IMR-90 (cell line): ENCODE results near the gene RASSF7. TPM values are rescaled to one million over a fixed set of nuclear protein-coding genes. Genes with fewer than 3 reads are reported as not detected.
A peak's percentile ranks its signal among the peaks of the same experiment; 100 is the strongest.

Experiments
- ATAC-seq: fragments of 200-7000 bp; cut with Tn5 transposase; 2 replicates; pipeline ENCODE4 v1.9.1; 2020; ENCODE audit warnings: low read depth, mild to moderate bottlenecking, moderate library complexity
- BruUV-seq: library from RNA; stranded (reverse); fragments of 400-500 nt; replicated peaks from 2 replicates; lab custom pipeline; 2021; lab: Mats Ljungman, UMichigan
- CTCF ChIA-PET: fragments of 300-600 bp; formaldehyde crosslinking; extraction: SDS; loops from one replicate; lab custom pipeline; 2021; ENCODE audit warnings: antibody characterized with exemption; lab: Yijun Ruan, JAX
- POLR2A ChIA-PET: fragments of 300-600 bp; sonication (Branson Sonifier 250); formaldehyde crosslinking; loops from one replicate; lab custom pipeline; 2022; ENCODE audit warnings: antibody characterized with exemption; ENCODE audit not compliant: unreplicated experiment; lab: Charles Lee
- DNase-seq: peaks from one replicate; pipeline ENCODE4 v3.0.0; 2013
- H2AFZ ChIP-seq: replicated peaks from 2 replicates; pipeline ENCODE3; 2013; ENCODE audit warnings: low read length, mild to moderate bottlenecking; ENCODE audit not compliant: poor library complexity
- H2AK5ac ChIP-seq: 2 replicates; pipeline ENCODE4 v1.6.1; 2013; ENCODE audit warnings: low read depth, low read length, inconsistent platforms
- H2AK9ac ChIP-seq: replicated peaks from 2 replicates; pipeline ENCODE3; 2013; ENCODE audit warnings: mild to moderate bottlenecking, low read depth, low read length, moderate library complexity; ENCODE audit not compliant: poor library complexity
- H2BK120ac ChIP-seq: 2 replicates; pipeline ENCODE4 v1.6.1; 2013; ENCODE audit warnings: low read depth, low read length, inconsistent platforms
- H2BK15ac ChIP-seq: 3 replicates; pipeline ENCODE4 v1.6.1; 2013; ENCODE audit warnings: low read depth, low read length, inconsistent platforms
- H2BK20ac ChIP-seq: 2 replicates; pipeline ENCODE4 v1.6.1; 2013; ENCODE audit warnings: low read depth, mild to moderate bottlenecking, inconsistent platforms, low read length, moderate library complexity
- H2BK5ac ChIP-seq: 2 replicates; pipeline ENCODE4 v1.6.1; 2013; ENCODE audit warnings: mild to moderate bottlenecking, low read depth, low read length, inconsistent platforms; ENCODE audit not compliant: poor library complexity, severe bottlenecking
- H3K14ac ChIP-seq: replicated peaks from 2 replicates; pipeline ENCODE4 v1.6.1; 2013; ENCODE audit warnings: low read depth, low read length, inconsistent platforms
- H3K18ac ChIP-seq: 2 replicates; pipeline ENCODE4 v1.6.1; 2013; ENCODE audit warnings: low read depth, low read length, control low read depth
- H3K23ac ChIP-seq: 2 replicates; pipeline ENCODE4 v1.6.1; 2013; ENCODE audit warnings: low read depth, low read length, inconsistent platforms
- H3K27ac ChIP-seq: 2 replicates; pipeline ENCODE4 v1.5.1; 2013; ENCODE audit warnings: mild to moderate bottlenecking, control low read depth, low read length; ENCODE audit not compliant: insufficient read depth
- H3K27me3 ChIP-seq: 2 replicates; pipeline ENCODE4 v1.6.1; 2013; ENCODE audit warnings: low read length; ENCODE audit not compliant: control insufficient read depth, insufficient read depth
- H3K36me3 ChIP-seq: 2 replicates; pipeline ENCODE4 v1.6.1; 2013; ENCODE audit warnings: low read length, mixed read lengths; ENCODE audit not compliant: control insufficient read depth, insufficient read depth
- H3K4ac ChIP-seq: 2 replicates; pipeline ENCODE4 v1.6.1; 2013; ENCODE audit warnings: low read depth, low read length, inconsistent platforms
- H3K4me1 ChIP-seq: 2 replicates; pipeline ENCODE4 v1.6.1; 2013; ENCODE audit warnings: low read length, mixed read lengths; ENCODE audit not compliant: control insufficient read depth, insufficient read depth
- H3K4me2 ChIP-seq: 2 replicates; pipeline ENCODE4 v1.6.1; 2013; ENCODE audit warnings: low read depth, mild to moderate bottlenecking, control low read depth, low read length, moderate library complexity
- H3K4me3 ChIP-seq: 2 replicates; pipeline ENCODE4 v1.5.1; 2013; ENCODE audit warnings: low read depth, mild to moderate bottlenecking, control low read depth, low read length, moderate library complexity; ENCODE audit not compliant: insufficient read depth
- H3K56ac ChIP-seq: 2 replicates; pipeline ENCODE4 v1.6.1; 2013; ENCODE audit warnings: low read length, inconsistent platforms; ENCODE audit not compliant: insufficient read depth; ENCODE audit errors: extremely low read depth
- H3K79me1 ChIP-seq, 2 experiments: 2 replicates each; pipeline ENCODE4 v1.6.1; 2013; ENCODE audit warnings: low read length in 2 of 2, inconsistent platforms in 1 of 2, low read depth in 1 of 2
- H3K9ac ChIP-seq: 2 replicates; pipeline ENCODE4 v1.6.1; 2013; ENCODE audit warnings: low read depth, low read length, control low read depth
- H3K9me1 ChIP-seq: 2 replicates; pipeline ENCODE4 v1.6.1; 2013; ENCODE audit warnings: low read length, inconsistent platforms; ENCODE audit not compliant: insufficient read depth
- H3K9me3 ChIP-seq: 2 replicates; pipeline ENCODE4 v1.6.1; 2013; ENCODE audit warnings: low read length; ENCODE audit not compliant: control insufficient read depth, insufficient read depth
- H4K20me1 ChIP-seq: 2 replicates; pipeline ENCODE4 v1.6.1; 2013; ENCODE audit warnings: low read length, inconsistent platforms; ENCODE audit not compliant: insufficient read depth
- H4K5ac ChIP-seq: 2 replicates; pipeline ENCODE4 v1.6.1; 2013; ENCODE audit warnings: mild to moderate bottlenecking, low read depth, low read length, control low read depth
- H4K8ac ChIP-seq, 2 experiments: 2 replicates each; pipeline ENCODE4 v1.6.1; 2013; ENCODE audit warnings: low read depth in 2 of 2, low read length in 2 of 2, control low read depth in 1 of 2, inconsistent platforms in 1 of 2
- H4K91ac ChIP-seq: 2 replicates; pipeline ENCODE4 v1.6.1; 2013; ENCODE audit warnings: low read depth, low read length, inconsistent platforms; ENCODE audit not compliant: insufficient read depth
- BHLHE40 ChIP-seq: fragments of 150-350 bp; IDR thresholded peaks from 2 replicates; pipeline ENCODE4 v1.6.1; 2016; ENCODE audit warnings: mild to moderate bottlenecking, low read depth, low read length
- CEBPB ChIP-seq: IDR thresholded peaks from 2 replicates; pipeline ENCODE4 v1.6.1; 2012; ENCODE audit warnings: low read depth, low read length, improper control_type of control experiment
- CHD1 ChIP-seq: IDR thresholded peaks from 2 replicates; pipeline ENCODE4 v1.6.1; 2012; ENCODE audit warnings: low read depth, low read length, improper control_type of control experiment
- CTCF ChIP-seq: conservative IDR thresholded peaks from 2 replicates; pipeline ENCODE4 v1.5.1; 2012; ENCODE audit warnings: mild to moderate bottlenecking, low read depth, low read length, improper control_type of control experiment
- FOS ChIP-seq: fragments of 150-350 bp; IDR thresholded peaks from 2 replicates; pipeline ENCODE4 v1.6.1; 2016; ENCODE audit warnings: low read depth, low read length
- MAFK ChIP-seq: IDR thresholded peaks from 2 replicates; pipeline ENCODE4 v1.6.1; 2012; ENCODE audit warnings: low read depth, low read length, improper control_type of control experiment
- MAZ ChIP-seq: IDR thresholded peaks from 2 replicates; pipeline ENCODE4 v1.6.1; 2012; ENCODE audit warnings: low read depth, mild to moderate bottlenecking, low read length, improper control_type of control experiment, moderate library complexity, borderline replicate concordance
- NFE2L2 ChIP-seq: fragments of 150-350 bp; IDR thresholded peaks from 2 replicates; pipeline ENCODE4 v1.6.1; 2016; ENCODE audit warnings: low read depth, mild to moderate bottlenecking, low read length
- POLR2A ChIP-seq: IDR thresholded peaks from 2 replicates; pipeline ENCODE4 v1.6.1; 2012; ENCODE audit warnings: mild to moderate bottlenecking, low read depth, low read length
- RAD21 ChIP-seq: IDR thresholded peaks from 2 replicates; pipeline ENCODE4 v1.6.1; 2012; ENCODE audit warnings: low read length, improper control_type of control experiment
- RCOR1 ChIP-seq: IDR thresholded peaks from 2 replicates; pipeline ENCODE4 v1.6.1; 2012; ENCODE audit warnings: mild to moderate bottlenecking, low read length, improper control_type of control experiment; ENCODE audit not compliant: insufficient replicate concordance
- RFX5 ChIP-seq: IDR thresholded peaks from 2 replicates; pipeline ENCODE4 v1.8.0; 2012; ENCODE audit warnings: low read depth, mild to moderate bottlenecking, low read length, moderate library complexity
- SMC3 ChIP-seq: fragments of 150-350 bp; IDR thresholded peaks from 2 replicates; pipeline ENCODE4 v1.6.1; 2016; ENCODE audit warnings: low read depth, mild to moderate bottlenecking, antibody characterized with exemption, low read length, moderate library complexity
- WGBS, 2 experiments: methylation state at CpG; one replicate each; pipeline versions ENCODE4 v1.1.5 to v1.1.7; 2013; ENCODE audit warnings: missing lambda C conversion rate in 2 of 2; ENCODE audit not compliant: insufficient read length in 1 of 2; ENCODE audit errors: extremely low coverage in 2 of 2; 5-methylcytosine and 5-hydroxymethylcytosine counted together
- dilution Hi-C: fragments of 300-500 bp; cut with HindIII; formaldehyde crosslinking; loops from one replicate; pipeline ENCODE4 v1.14.3; 2018; ENCODE audit warnings: low sequenced_read_pairs; ENCODE audit not compliant: unreplicated experiment
- in situ Hi-C: fragments of 300-500 bp; cut with MboI; formaldehyde crosslinking; loops from 3 replicates; pipeline ENCODE4 v1.14.3; 2019; ENCODE audit warnings: low sequenced_read_pairs, inconsistent platforms, mixed read lengths
- intact Hi-C: fragments of 100-400 bp; cut with micrococcal nuclease; formaldehyde crosslinking; loops from 2 replicates; pipeline ENCODE4 v1.10.0; 2022
- polyA plus RNA-seq, 3 experiments: library from polyadenylated mRNA; depleted of rRNA; stranded (reverse); fragments of >200 nt; gene quantifications; 2 replicates each; pipeline ENCODE4 v1.2.3, GENCODE V29; 2012; ENCODE audit warnings: low replicate concordance in 1 of 3
- total RNA-seq: library from RNA; depleted of rRNA; stranded (reverse); fragments of >200 nt; gene quantifications from 2 replicates; pipeline ENCODE4 v1.2.3, GENCODE V29; 2012
- TF ChIP-seq, protein P1 (sequence below): fragments of 150-350 bp; IDR thresholded peaks from 2 replicates; pipeline ENCODE4 v1.6.1; 2016; ENCODE audit warnings: low read depth, mild to moderate bottlenecking, low read length, moderate library complexity, borderline replicate concordance
- TF ChIP-seq, protein P2 (sequence below): fragments of 150-350 bp; IDR thresholded peaks from 2 replicates; pipeline ENCODE4 v1.6.1; 2017; ENCODE audit warnings: mild to moderate bottlenecking, antibody characterized with exemption, low read length, low read depth

RASSF7 gene
- total and polyA plus RNA-seq, 2 of the 4 experiments (the other 2 are of a cell fraction): 6.8 to 18.5 TPM

GRCh38 chr11:569158-569885, 8.6 kb downstream of the RASSF7 start:
- peaks cover 23% of the 10 kb centered on the region for H4K20me1 ChIP-seq
- peak overlapping the region; percentile 63; the same call in 1 of the 2 replicates for H3K18ac ChIP-seq
- H3K9me1 ChIP-seq: no peaks in the 10 kb centered on the region
- ChIA-PET POLR2A (no interaction called here), CTCF (no interaction called here)
- intact Hi-C loops: no loop called here
- dilution Hi-C loops: no loop called here
- peak overlapping the region; percentile 93 for H3K9ac ChIP-seq
- H2BK20ac ChIP-seq: no peak overlapping the region
- no peaks in the 10 kb centered on the region; the same call in 1 of the 2 replicates for H3K27me3 ChIP-seq
- BruUV-seq: no TSS peak
- peak overlapping the region; percentile 41; the same call in 1 of the 2 replicates for H3K56ac ChIP-seq
- H3K23ac ChIP-seq: peak overlapping the region; percentile 58; the same call in 1 of the 2 replicates
- peaks cover 14% of the 10 kb centered on the region for H3K36me3 ChIP-seq
- no peak for DNase-seq
- H2AK5ac ChIP-seq: peak overlapping the region; percentile 80
- peak overlapping the region; percentile 47 for H3K4me3 ChIP-seq
- peak overlapping the region; percentile 88 to 99 for H4K8ac ChIP-seq
- in situ Hi-C loops: no loop called here
- peak overlapping the region; percentile 26; the same call in 2 of the 3 replicates for H2BK15ac ChIP-seq
- no peak for ATAC-seq
- peak overlapping the region; percentile 96 for H2BK5ac ChIP-seq
- H3K79me1 ChIP-seq: peaks cover 21 to 34% of the 10 kb centered on the region in 2 experiments; a peak in 3 of 4 replicates
- H3K4ac ChIP-seq: peak overlapping the region; percentile 96
- H4K5ac ChIP-seq: peak overlapping the region; percentile 94
- WGBS, 2 experiments: 27% methylated on average over 19 of the region's 36 CpGs; no CpG with 5 or more reads in 1 of the 2 experiments
- H2AFZ ChIP-seq: peak overlapping the region; percentile 93
- peaks cover 17% of the 10 kb centered on the region for H3K4me1 ChIP-seq
- H3K9me3 ChIP-seq: no peaks in the 10 kb centered on the region
- H3K4me2 ChIP-seq: peak overlapping the region; percentile 89
- peak overlapping the region; percentile 16; the same call in 1 of the 2 replicates for H2BK120ac ChIP-seq
- peak overlapping the region; percentile 83; the same call in 1 of the 2 replicates for H4K91ac ChIP-seq
- H3K27ac ChIP-seq: peak overlapping the region; percentile 53
- peak overlapping the region; percentile 100 for H2AK9ac ChIP-seq
- peak overlapping the region; percentile 98 for H3K14ac ChIP-seq
- TF ChIP-seq, protein P1, sequence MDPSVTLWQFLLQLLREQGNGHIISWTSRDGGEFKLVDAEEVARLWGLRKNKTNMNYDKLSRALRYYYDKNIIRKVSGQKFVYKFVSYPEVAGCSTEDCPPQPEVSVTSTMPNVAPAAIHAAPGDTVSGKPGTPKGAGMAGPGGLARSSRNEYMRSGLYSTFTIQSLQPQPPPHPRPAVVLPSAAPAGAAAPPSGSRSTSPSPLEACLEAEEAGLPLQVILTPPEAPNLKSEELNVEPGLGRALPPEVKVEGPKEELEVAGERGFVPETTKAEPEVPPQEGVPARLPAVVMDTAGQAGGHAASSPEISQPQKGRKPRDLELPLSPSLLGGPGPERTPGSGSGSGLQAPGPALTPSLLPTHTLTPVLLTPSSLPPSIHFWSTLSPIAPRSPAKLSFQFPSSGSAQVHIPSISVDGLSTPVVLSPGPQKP: no peak
- TF ChIP-seq RAD21 (no peak), SMC3 (no peak), RFX5 (no peak), MAFK (no peak), MAZ (no peak), BHLHE40 (no peak), RCOR1 (no peak), POLR2A (no peak), CTCF (no peak), CHD1 (no peak), CEBPB (no peak), NFE2L2 (no peak), FOS (no peak)
- TF ChIP-seq, protein P2, sequence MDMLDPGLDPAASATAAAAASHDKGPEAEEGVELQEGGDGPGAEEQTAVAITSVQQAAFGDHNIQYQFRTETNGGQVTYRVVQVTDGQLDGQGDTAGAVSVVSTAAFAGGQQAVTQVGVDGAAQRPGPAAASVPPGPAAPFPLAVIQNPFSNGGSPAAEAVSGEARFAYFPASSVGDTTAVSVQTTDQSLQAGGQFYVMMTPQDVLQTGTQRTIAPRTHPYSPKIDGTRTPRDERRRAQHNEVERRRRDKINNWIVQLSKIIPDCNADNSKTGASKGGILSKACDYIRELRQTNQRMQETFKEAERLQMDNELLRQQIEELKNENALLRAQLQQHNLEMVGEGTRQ: no peak
